ENCODE measurements around the gene EPB41L4A. TPM values are rescaled to one million over a fixed set of nuclear protein-coding genes. Genes with fewer than 3 reads are reported as not detected.
A peak's percentile ranks its signal among the peaks of the same experiment; 100 is the strongest.

EPB41L4A gene
- total and polyA plus RNA-seq, 12 donors = 6.2 to 28.4 (median 17.5) TPM

DNA sequence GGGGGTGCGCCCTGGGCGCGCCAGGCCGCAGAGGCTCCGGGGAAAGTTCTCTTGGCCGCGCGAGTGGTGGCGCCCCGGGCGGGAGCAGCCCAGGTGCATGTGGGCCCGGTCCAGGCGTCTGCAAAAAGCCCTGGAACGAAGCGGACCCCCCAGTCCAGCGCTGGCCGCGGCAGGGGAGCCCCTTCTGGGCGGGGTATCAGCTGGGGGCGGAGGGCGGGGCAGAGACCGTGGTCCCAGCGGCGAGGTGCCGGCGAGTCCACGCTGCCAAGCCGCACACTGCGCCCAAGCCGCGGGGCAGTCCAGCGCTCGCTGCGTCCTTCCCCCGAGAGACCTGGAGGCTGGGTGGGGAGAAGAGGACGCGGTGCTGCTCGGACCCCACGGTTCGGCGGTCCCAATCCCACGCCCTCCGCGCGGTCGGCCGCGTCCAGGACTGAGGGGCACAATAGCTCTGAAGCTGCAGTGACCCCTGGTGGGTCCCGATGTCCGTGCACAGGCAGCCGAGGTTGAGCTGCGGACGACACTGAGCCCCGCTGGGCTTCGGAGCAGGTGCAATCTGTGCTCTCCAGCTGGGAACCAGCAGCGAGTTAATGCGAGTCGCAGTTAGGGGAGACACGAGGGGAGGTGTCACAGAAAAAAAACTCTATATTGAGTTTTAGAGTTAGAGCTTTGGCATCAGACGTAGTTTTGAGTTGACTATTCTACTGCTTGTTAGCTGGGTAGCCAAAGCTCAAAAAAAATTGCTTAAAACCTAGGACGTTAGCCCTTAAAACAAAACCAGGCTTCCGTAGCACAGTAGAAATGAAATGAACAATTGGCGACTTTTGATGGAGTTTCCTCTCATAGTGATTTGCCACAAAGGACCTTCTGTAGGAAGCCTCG, 1.1 kb upstream of the EPB41L4A start:
- Histone ChIP-seq H3K4me1 (peaks cover 4 to 46% (median 22%) of the 10 kb centered on the region in 9 donors), H3K4me3 (peak overlapping the region; percentile 52 to 95 (median 87)), H3K9me3 (no peaks in the 10 kb centered on the region), H3K27ac (peak overlapping the region; percentile 78 to 97 (median 92)), H3K36me3 (no peaks in the 10 kb centered on the region), H3K27me3 (peaks cover 0 to 51% (median 0%) of the 10 kb centered on the region in 7 donors)
- DNase-seq (peak; percentile 86 to 87), ATAC-seq (peak; percentile 89 to 96 (median 92))
- intact Hi-C loops (cut with DNase I) = loop anchor here (1.0 to 10.0 kb wide), 12 partner anchors 85 to 259 kb away; no protein-coding TSS in a partner anchor
- TF ChIP-seq, protein P1, sequence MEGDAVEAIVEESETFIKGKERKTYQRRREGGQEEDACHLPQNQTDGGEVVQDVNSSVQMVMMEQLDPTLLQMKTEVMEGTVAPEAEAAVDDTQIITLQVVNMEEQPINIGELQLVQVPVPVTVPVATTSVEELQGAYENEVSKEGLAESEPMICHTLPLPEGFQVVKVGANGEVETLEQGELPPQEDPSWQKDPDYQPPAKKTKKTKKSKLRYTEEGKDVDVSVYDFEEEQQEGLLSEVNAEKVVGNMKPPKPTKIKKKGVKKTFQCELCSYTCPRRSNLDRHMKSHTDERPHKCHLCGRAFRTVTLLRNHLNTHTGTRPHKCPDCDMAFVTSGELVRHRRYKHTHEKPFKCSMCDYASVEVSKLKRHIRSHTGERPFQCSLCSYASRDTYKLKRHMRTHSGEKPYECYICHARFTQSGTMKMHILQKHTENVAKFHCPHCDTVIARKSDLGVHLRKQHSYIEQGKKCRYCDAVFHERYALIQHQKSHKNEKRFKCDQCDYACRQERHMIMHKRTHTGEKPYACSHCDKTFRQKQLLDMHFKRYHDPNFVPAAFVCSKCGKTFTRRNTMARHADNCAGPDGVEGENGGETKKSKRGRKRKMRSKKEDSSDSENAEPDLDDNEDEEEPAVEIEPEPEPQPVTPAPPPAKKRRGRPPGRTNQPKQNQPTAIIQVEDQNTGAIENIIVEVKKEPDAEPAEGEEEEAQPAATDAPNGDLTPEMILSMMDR (IDR thresholded peaks at IDR 0.05) = peak; percentile 87 to 99 (median 94)
- 2 to 3% methylated on average over 55 to 64 of the region's 64 CpGs for WGBS, 2 donors

- intact Hi-C loops (cut with DNase I) = loop anchor here in 5 of 10 donors (1.0 to 10.0 kb wide), 6 partner anchors 84 to 258 kb away; no protein-coding TSS in a partner anchor
- DNase-seq = peak in 1 of 2 donors; percentile 22
- Histone ChIP-seq H3K9me3 (no peaks in the 10 kb centered on the region), H3K27ac (peak overlapping the region; percentile 78 to 97 (median 92)), H3K36me3 (no peaks in the 10 kb centered on the region), H3K4me3 (peak overlapping the region; percentile 52 to 95 (median 87)), H3K4me1 (peaks cover 4 to 56% (median 36%) of the 10 kb centered on the region in 9 donors), H3K27me3 (peaks cover 0 to 51% (median 0%) of the 10 kb centered on the region in 7 donors)
- TF ChIP-seq, protein P1 (IDR thresholded peaks at IDR 0.05) = no peak
- peak in 6 of 8 donors; percentile 4 to 38 (median 23) for ATAC-seq
- WGBS, 2 donors = 0 to 1% methylated on average over 39 of the region's 39 CpGs
Measured at GRCh38 chr5:112418659-112419163, 366 bp downstream of the EPB41L4A start.

DNA sequence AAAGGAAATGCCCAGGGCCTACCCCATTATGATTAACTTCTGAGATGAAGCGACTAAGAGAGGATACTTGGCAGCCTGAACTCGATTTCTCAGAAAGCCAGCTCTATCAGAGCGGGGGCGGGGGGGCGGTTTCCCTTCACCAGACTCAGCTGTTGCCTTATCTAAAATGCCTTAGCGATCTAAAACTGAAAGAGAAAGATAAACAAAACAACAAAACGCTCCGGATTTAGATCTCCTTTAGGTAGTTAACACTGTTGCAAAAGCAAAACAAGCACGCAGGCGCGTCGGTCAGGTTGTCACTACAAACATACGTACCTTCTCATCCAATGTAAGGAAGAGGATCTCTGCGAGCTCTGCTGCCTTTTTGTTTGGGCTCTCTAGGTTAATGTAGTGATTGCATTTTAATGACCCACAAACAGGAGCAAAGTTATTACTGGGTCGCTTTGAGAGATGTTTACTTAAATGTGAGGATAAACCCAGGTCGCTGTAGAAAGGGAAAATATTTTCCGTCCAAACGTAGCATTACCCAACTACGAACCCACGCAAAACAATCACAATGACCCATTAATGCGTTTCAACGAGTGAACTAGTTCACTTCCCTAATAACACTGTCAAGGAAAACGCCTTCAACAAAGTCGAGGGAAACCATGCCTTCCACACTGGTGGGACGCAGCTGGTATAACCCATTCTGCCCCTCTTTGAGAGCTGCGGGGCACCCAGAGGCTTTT, 982 bp downstream of the EPB41L4A start:
- peaks cover 0 to 51% (median 0%) of the 10 kb centered on the region in 7 donors for H3K27me3 ChIP-seq
- peak overlapping the region; percentile 52 to 95 (median 87) for H3K4me3 ChIP-seq
- 1% methylated on average over 26 of the region's 26 CpGs for WGBS, 2 donors
- peak; percentile 61 to 78 for DNase-seq
- TF ChIP-seq, protein P1 (IDR thresholded peaks at IDR 0.05) = no peak
- intact Hi-C loops (cut with DNase I) = loop anchor here in 5 of 10 donors (2.0 to 10.0 kb wide), 5 partner anchors 83 to 257 kb away; no protein-coding TSS in a partner anchor
- H3K27ac ChIP-seq = peak overlapping the region; percentile 78 to 97 (median 92)
- H3K36me3 ChIP-seq = no peaks in the 10 kb centered on the region
- H3K4me1 ChIP-seq = peaks cover 4 to 58% (median 41%) of the 10 kb centered on the region in 9 donors
- H3K9me3 ChIP-seq = no peaks in the 10 kb centered on the region
- peak in 5 of 8 donors; percentile 9 to 42 (median 34) for ATAC-seq

Data from heart right ventricle (tissue), 16 donors.